Suprapubic skin (tissue), 4 donors: Measurements from ENCODE around the gene C14orf132.

Experiments used
- EP300 ChIP-seq: sonication (generic); formaldehyde crosslinking; IDR thresholded peaks from one replicate; pipeline ENCODE4 v1.6.1; 2017; ENCODE audit warnings: antibody characterized with exemption
- POLR2A ChIP-seq, 2 donors: fragments of 450-650 bp; IDR thresholded peaks; one replicate each; pipeline ENCODE4 v1.6.1; 2017; ENCODE audit warnings: antibody characterized with exemption in 2 of 2, mild to moderate bottlenecking in 2 of 2, moderate library complexity in 2 of 2
- POLR2AphosphoS5 ChIP-seq, 3 donors: sonication (generic); formaldehyde crosslinking; IDR thresholded peaks; one replicate each; pipeline ENCODE4 v1.6.1; 2017; ENCODE audit warnings: antibody characterized with exemption in 3 of 3
- TF ChIP-seq, protein P1 (sequence below), 2 donors: fragments of 200-600 bp in 1 of 2; fragments of 450-650 bp in 1 of 2; sonication (generic) in 1 of 2; IDR thresholded peaks; one replicate each; pipeline ENCODE4 v1.5.1; 2016 to 2019; ENCODE audit warnings: antibody characterized with exemption in 2 of 2, mild to moderate bottlenecking in 1 of 2, moderate library complexity in 1 of 2

DNA sequence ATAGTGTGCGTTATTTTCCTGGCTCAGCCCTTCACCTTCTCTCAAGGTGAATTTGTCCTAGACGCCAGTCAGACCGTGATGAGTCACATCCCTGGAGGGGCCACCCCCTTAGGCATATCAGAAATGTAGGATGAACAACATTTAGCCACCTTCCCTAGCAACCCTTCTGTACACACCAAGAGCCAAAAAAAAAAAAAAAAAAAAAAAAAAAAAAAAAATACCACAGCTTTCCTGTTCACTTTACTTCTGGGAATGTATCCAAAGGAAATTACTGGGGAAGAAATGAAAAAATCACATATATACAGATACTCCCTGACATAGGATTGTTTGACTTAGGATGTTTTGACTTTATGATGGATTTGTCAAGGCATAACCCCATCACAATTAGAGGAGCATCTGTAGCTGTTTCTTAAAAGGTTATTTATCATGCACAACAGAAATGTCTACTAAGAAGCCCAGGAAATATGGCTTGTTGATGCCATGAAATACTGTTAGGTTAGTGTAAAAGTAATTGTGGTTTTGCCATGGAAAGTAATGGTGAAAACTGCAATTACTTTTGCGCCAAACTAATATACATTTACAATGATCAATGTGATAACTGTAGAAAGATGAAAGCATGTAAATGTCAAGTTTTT lies 97.3 kb downstream of the C14orf132 start:
- TF ChIP-seq, protein P1, sequence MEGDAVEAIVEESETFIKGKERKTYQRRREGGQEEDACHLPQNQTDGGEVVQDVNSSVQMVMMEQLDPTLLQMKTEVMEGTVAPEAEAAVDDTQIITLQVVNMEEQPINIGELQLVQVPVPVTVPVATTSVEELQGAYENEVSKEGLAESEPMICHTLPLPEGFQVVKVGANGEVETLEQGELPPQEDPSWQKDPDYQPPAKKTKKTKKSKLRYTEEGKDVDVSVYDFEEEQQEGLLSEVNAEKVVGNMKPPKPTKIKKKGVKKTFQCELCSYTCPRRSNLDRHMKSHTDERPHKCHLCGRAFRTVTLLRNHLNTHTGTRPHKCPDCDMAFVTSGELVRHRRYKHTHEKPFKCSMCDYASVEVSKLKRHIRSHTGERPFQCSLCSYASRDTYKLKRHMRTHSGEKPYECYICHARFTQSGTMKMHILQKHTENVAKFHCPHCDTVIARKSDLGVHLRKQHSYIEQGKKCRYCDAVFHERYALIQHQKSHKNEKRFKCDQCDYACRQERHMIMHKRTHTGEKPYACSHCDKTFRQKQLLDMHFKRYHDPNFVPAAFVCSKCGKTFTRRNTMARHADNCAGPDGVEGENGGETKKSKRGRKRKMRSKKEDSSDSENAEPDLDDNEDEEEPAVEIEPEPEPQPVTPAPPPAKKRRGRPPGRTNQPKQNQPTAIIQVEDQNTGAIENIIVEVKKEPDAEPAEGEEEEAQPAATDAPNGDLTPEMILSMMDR (IDR thresholded peaks at IDR 0.05) = no peak
- TF ChIP-seq POLR2A (IDR thresholded peaks at IDR 0.05) (no peak), POLR2AphosphoS5 (IDR thresholded peaks at IDR 0.05) (no peak), EP300 (no peak)
